Stomach smooth muscle (tissue), 2 donors: ENCODE measurements around the gene S100Z.
"Not testable (repeated sequence)": the region's sequence is repeated elsewhere in the genome, so short reads cannot be mapped to it uniquely, and the experiment has no call there.

Experiments
- H3K27ac ChIP-seq: one replicate; pipeline ENCODE4 v1.7.0; 2013; ENCODE audit warnings: mild to moderate bottlenecking, low read length, inconsistent platforms
- H3K27me3 ChIP-seq, 2 donors: one replicate each; pipeline ENCODE4 v1.7.0; 2013; ENCODE audit warnings: low read length in 2 of 2; ENCODE audit not compliant: insufficient read depth in 2 of 2, control insufficient read depth in 1 of 2
- H3K36me3 ChIP-seq, 2 donors: one replicate each; pipeline ENCODE4 v1.7.0; 2013; ENCODE audit warnings: low read length in 2 of 2; ENCODE audit not compliant: control insufficient read depth in 2 of 2, insufficient read depth in 2 of 2
- H3K4me1 ChIP-seq: one replicate; pipeline ENCODE4 v1.7.0; 2013; ENCODE audit warnings: low read length; ENCODE audit not compliant: control insufficient read depth, insufficient read depth
- H3K4me3 ChIP-seq, 2 donors: one replicate each; pipeline ENCODE4 v1.7.0; 2013; ENCODE audit warnings: low read length in 2 of 2
- H3K9ac ChIP-seq, 2 donors: one replicate each; pipeline ENCODE4 v1.7.0; 2013; ENCODE audit warnings: low read length in 2 of 2, mild to moderate bottlenecking in 1 of 2
- H3K9me3 ChIP-seq, 2 donors: one replicate each; pipeline ENCODE4 v1.7.0; 2013; ENCODE audit warnings: low read length in 2 of 2; ENCODE audit not compliant: control insufficient read depth in 2 of 2
- donor health status: healthy.
- donor health status: Pancreatic carcinoma.

Gene S100Z

GRCh38 chr5:76930083-76930482 is 80.3 kb downstream of the S100Z start:
- H3K4me1 ChIP-seq, result no peaks in the 10 kb centered on the region
- no peak overlapping the region for H3K27ac ChIP-seq
- no peaks in the 10 kb centered on the region for H3K27me3 ChIP-seq

GRCh38 chr5:76938177-76938576 is 88.4 kb downstream of the S100Z start:
- Histone ChIP-seq H3K4me1 (no peaks in the 10 kb centered on the region), H3K27ac (no peak overlapping the region)

More at GRCh38 chr5:76930083-76930482, 80.3 kb downstream of the S100Z start:
- Histone ChIP-seq H3K9ac (no peak overlapping the region), H3K36me3 (no peaks in the 10 kb centered on the region), H3K4me3 (no peak overlapping the region), H3K9me3 (no peaks in the 10 kb centered on the region)

GRCh38 chr5:76941000-76941399 is 91.2 kb downstream of the S100Z start:
- Histone ChIP-seq H3K36me3 (no peaks in the 10 kb centered on the region), H3K27ac (no peak overlapping the region), H3K9ac (no peak overlapping the region), H3K4me1 (no peaks in the 10 kb centered on the region), H3K9me3 (no peaks in the 10 kb centered on the region), H3K4me3 (no peak overlapping the region), H3K27me3 (peaks cover 0 to 2% of the 10 kb centered on the region in 2 donors)

More at GRCh38 chr5:76938177-76938576, 88.4 kb downstream of the S100Z start:
- no peaks in the 10 kb centered on the region for H3K27me3 ChIP-seq
- H3K9me3 ChIP-seq, result no peaks in the 10 kb centered on the region
- no peak overlapping the region for H3K9ac ChIP-seq
- no peaks in the 10 kb centered on the region for H3K36me3 ChIP-seq
- no peak overlapping the region for H3K4me3 ChIP-seq

GRCh38 chr5:76941442-76941841 is 91.6 kb downstream of the S100Z start:
- Histone ChIP-seq H3K36me3 (no peaks in the 10 kb centered on the region), H3K9me3 (no peaks in the 10 kb centered on the region), H3K27ac (no peak overlapping the region), H3K4me1 (no peaks in the 10 kb centered on the region), H3K4me3 (no peak overlapping the region), H3K9ac (no peak overlapping the region), H3K27me3 (peaks cover 0 to 2% of the 10 kb centered on the region in 2 donors)

DNA sequence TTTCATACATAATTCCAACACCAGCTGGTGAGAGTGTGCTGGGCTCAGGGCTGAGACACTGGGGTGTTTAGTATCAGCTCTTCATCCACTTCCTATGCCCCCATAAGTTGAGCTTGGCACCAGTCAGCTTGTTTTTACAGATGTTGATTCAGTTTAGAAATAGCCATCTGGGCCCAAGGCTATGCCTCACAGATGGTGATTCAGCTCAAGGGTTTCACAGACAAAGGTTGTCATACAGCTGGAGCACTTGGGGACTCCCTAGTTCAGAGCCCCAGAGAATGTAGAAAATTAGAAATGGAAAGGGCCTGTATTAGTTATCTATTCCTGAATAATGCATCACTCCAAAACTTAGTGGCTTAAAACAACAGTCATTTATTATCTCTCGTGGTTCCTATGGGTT is 92.8 kb downstream of the S100Z start:
- H3K27ac ChIP-seq, result no peak overlapping the region
- no peak overlapping the region for H3K9ac ChIP-seq
- H3K9me3 ChIP-seq, result no peaks in the 10 kb centered on the region
- peaks cover 0 to 2% of the 10 kb centered on the region in 2 donors for H3K27me3 ChIP-seq
- H3K4me1 ChIP-seq, result no peaks in the 10 kb centered on the region
- H3K36me3 ChIP-seq, result no peaks in the 10 kb centered on the region
- no peak overlapping the region for H3K4me3 ChIP-seq

DNA sequence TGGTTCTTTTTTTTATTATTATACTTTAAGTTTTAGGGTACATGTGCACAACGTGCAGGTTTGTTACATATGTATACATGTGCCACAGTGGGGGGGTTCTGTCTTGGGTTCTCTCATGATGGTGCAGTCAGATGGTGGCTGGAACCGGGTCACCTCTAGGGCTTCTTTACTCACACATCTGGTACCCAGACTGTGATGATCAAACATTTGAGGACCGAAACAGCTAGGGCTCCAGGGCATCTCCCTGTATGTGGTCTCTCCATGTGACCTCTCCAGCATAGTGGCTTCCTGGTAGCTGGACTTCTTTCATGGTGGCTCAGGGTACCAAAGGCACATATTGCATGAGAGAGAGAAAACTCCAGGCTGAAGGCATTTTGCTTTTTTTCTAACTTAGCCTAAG is 93.2 kb downstream of the S100Z start:
- H3K36me3 ChIP-seq, result no peaks in the 10 kb centered on the region
- H3K27ac ChIP-seq, result no peak overlapping the region
- peaks cover 0 to 2% of the 10 kb centered on the region in 2 donors for H3K27me3 ChIP-seq
- no peak overlapping the region for H3K4me3 ChIP-seq
- no peaks in the 10 kb centered on the region for H3K4me1 ChIP-seq
- H3K9ac ChIP-seq, result no peak overlapping the region
- H3K9me3 ChIP-seq, result no peaks in the 10 kb centered on the region

- H3K36me3 ChIP-seq, result no peaks in the 10 kb centered on the region
- no peak overlapping the region for H3K4me3 ChIP-seq
- no peak overlapping the region for H3K27ac ChIP-seq
- no peak overlapping the region for H3K9ac ChIP-seq
- H3K4me1 ChIP-seq, result no peaks in the 10 kb centered on the region
- peaks cover 0 to 2% of the 10 kb centered on the region in 2 donors for H3K27me3 ChIP-seq
- no peaks in the 10 kb centered on the region for H3K9me3 ChIP-seq
These were observed 94.8 kb downstream of the S100Z start for GRCh38 chr5:76944638-76945037.

- not testable (repeated sequence) for H3K27me3 ChIP-seq
These were observed 95.4 kb downstream of the S100Z start for GRCh38 chr5:76945238-76945637.

DNA sequence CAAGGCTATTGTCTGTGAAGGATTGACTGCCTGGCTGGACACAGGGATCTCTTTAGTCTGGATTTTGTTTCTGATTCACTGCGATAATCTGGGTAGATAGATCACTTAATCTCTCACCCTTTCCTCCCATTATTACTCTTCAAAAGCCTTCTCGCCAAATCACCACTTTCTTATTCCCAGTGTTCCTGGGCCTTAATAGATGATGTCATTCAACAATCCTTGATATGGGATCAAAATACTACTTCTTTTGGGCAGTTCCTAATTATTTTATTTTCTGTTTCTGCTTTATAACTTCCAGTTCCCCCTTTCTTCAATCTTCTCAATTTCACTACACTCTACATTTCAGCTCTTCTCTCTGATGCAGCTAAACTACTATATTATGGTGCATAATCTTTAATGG is 96.3 kb downstream of the S100Z start:
- H3K9me3 ChIP-seq, result no peaks in the 10 kb centered on the region

More at GRCh38 chr5:76945238-76945637, 95.4 kb downstream of the S100Z start:
- H3K36me3 ChIP-seq, H3K27ac ChIP-seq, H3K4me3 ChIP-seq, H3K9me3 ChIP-seq, H3K4me1 ChIP-seq, H3K9ac ChIP-seq: not testable (repeated sequence)

GRCh38 chr5:76947082-76947503 is 97.3 kb downstream of the S100Z start:
- Histone ChIP-seq H3K27ac (no peak overlapping the region), H3K4me1 (no peaks in the 10 kb centered on the region), H3K9me3 (no peaks in the 10 kb centered on the region), H3K9ac (no peak overlapping the region), H3K4me3 (no peak overlapping the region), H3K36me3 (no peaks in the 10 kb centered on the region), H3K27me3 (peaks cover 2 to 3% of the 10 kb centered on the region in 2 donors)

More for the DNA sequence above, 96.3 kb downstream of the S100Z start:
- H3K27me3 ChIP-seq, result peaks cover under 1 to 2% of the 10 kb centered on the region in 2 donors
- no peak overlapping the region for H3K9ac ChIP-seq
- H3K4me3 ChIP-seq, result no peak overlapping the region
- no peaks in the 10 kb centered on the region for H3K36me3 ChIP-seq
- no peaks in the 10 kb centered on the region for H3K4me1 ChIP-seq
- no peak overlapping the region for H3K27ac ChIP-seq

DNA sequence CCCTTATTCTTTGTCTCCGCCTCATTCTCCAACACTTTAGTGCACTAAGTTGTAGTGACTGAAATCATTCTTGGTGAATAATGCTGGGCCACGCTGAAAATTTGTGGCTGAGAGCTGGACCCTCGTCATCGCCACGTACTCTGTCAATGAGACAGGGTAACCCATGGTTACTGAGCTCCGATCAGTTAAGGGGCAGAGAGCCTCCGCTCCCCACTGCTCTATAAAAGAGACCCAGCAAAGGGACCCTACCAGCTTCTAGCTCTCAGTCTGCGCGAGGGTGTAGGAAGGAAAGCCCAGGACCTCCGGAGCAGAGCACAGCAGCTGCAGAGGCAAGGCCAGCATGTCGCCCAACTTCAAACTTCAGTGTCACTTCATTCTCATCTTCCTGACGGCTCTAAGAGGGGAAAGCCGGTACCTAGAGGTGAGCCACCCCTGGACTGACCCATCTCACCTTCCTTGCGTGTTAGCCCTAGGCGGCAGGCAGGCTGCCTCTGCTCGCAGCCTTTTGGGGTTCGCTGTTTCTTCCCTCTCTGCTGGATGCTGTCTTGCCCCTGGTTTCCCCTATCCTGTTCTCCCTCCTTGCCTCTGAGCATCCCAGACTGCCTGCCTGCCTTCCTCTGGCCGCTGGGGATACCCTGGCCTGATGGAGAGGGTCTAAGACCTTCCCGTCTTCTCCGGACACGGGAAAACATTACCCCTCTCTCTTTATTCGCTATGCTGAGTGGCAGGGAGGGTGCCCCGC is 103.2 kb downstream of the S100Z start, which contains the start of gene CRHBP:
Gene CRHBP, plus strand, starts transcription at position 251 of the 742 bp plus-strand sequence. Its CDS starts 90 bp downstream, at position 341.
- H3K4me3 ChIP-seq, result peak within 1 kb of the TSS in 1 of 2 donors; percentile 55

More for the DNA sequence above, 103.2 kb downstream of the S100Z start, which contains the start of gene CRHBP:
- H3K9me3 ChIP-seq, result no peaks in the 10 kb centered on the region
- H3K36me3 ChIP-seq, result no peaks in the 10 kb centered on the region
- H3K27me3 ChIP-seq, result peaks cover 6 to 18% of the 10 kb centered on the region in 2 donors
- H3K27ac ChIP-seq, result no peak within 1 kb of the TSS
- H3K9ac ChIP-seq, result no peak within 1 kb of the TSS
- H3K4me1 ChIP-seq, result no peaks in the 10 kb centered on the region
